GM21825 (cell line): ENCODE data around the gene STK11.

Experiments
- ATAC-seq: cut with Tn5 transposase; IDR thresholded peaks from one replicate; pipeline ENCODE4 v1.9.1; 2021; ENCODE audit warnings: mild to moderate bottlenecking, moderate library complexity; ENCODE audit not compliant: unreplicated experiment

STK11 gene

GRCh38 chr19:1271528-1272422 lies 66.2 kb downstream of the STK11 start:
- ATAC-seq = no peak

GRCh38 chr19:1272423-1273262 lies 67.1 kb downstream of the STK11 start:
- ATAC-seq = no peak

GRCh38 chr19:1273263-1274041 lies 67.9 kb downstream of the STK11 start:
- no peak for ATAC-seq

- ATAC-seq = no peak
Measured at GRCh38 chr19:1274081-1274851, 68.7 kb downstream of the STK11 start.

- no peak for ATAC-seq
Measured at GRCh38 chr19:1274852-1275259, 69.3 kb downstream of the STK11 start.

- ATAC-seq = peak; percentile 55
Measured at GRCh38 chr19:1275260-1275975, 69.8 kb downstream of the STK11 start, which contains the start of gene FAM174C. Gene FAM174C, plus strand, starts transcription at chr19:1275530. Its CDS starts 20 bp downstream, at chr19:1275550.

- ATAC-seq = no peak
Measured at GRCh38 chr19:1275976-1276627, 70.5 kb downstream of the STK11 start.

GRCh38 chr19:1276628-1277022 lies 71.0 kb downstream of the STK11 start:
- ATAC-seq = no peak

- no peak for ATAC-seq
Measured at GRCh38 chr19:1277061-1277460, 71.5 kb downstream of the STK11 start.
